NCI-H2081 treated with DMSO at 0.1 percent for 48 hours (cell line): ENCODE data around the gene TMEM150B.

ENCODE experiments used
- DNase-seq: peaks from one replicate; lab custom pipeline; 2025; lab: John Stamatoyannopoulos, UW

TMEM150B gene

GRCh38 chr19:55278391-55279135, 46.6 kb downstream of the TMEM150B start:
- DNase-seq = no peak

GRCh38 chr19:55277494-55277893, 47.6 kb downstream of the TMEM150B start:
- no peak for DNase-seq

GRCh38 chr19:55276720-55277430, 48.3 kb downstream of the TMEM150B start:
- no peak for DNase-seq

GRCh38 chr19:55275851-55276719, 49.1 kb downstream of the TMEM150B start:
- DNase-seq = no peak

- no peak for DNase-seq
These were observed 51.0 kb downstream of the TMEM150B start for GRCh38 chr19:55273978-55274707.

- no peak for DNase-seq
These were observed 53.0 kb downstream of the TMEM150B start for GRCh38 chr19:55272142-55272541.

- no peak for DNase-seq
These were observed 54.8 kb downstream of the TMEM150B start for GRCh38 chr19:55270172-55270942.

GRCh38 chr19:55269299-55269698, 55.8 kb downstream of the TMEM150B start:
- no peak for DNase-seq

- DNase-seq = no peak
These were observed 58.3 kb downstream of the TMEM150B start for GRCh38 chr19:55266840-55267239.

GRCh38 chr19:55266404-55266803, 58.7 kb downstream of the TMEM150B start:
- no peak for DNase-seq

GRCh38 chr19:55265723-55266386, 59.3 kb downstream of the TMEM150B start:
- DNase-seq = no peak

GRCh38 chr19:55265173-55265572, 60.0 kb downstream of the TMEM150B start:
- DNase-seq = no peak

- no peak for DNase-seq
These were observed 60.6 kb downstream of the TMEM150B start for GRCh38 chr19:55264531-55264930.
